Measurements from ENCODE around the gene POLR2H. TPM values are rescaled to one million over a fixed set of nuclear protein-coding genes. Genes with fewer than 3 reads are reported as not detected.

The POLR2H gene
- total and polyA plus RNA-seq, 4 donors, result 46.4 to 139 (median 82.4) TPM

- H3K36me3 ChIP-seq (ENCODE audit: control insufficient read depth in 4 of 4, insufficient read depth in 4 of 4, low read length in 4 of 4), result peaks cover 6 to 21% (median 14%) of the 10 kb centered on the region in 4 donors
- ATAC-seq (ENCODE audit: insufficient read depth, low FRiP score) (no peak), DNase-seq (no peak)
- WGBS, 2 donors, result 94 to 95% methylated on average over 20 of the region's 20 CpGs
- TF ChIP-seq CTCF (IDR thresholded peaks at IDR 0.05; ENCODE audit: control extremely low read depth, extremely low read depth), result no peak
- no peaks in the 10 kb centered on the region for H3K9me3 ChIP-seq (ENCODE audit: control insufficient read depth in 4 of 4, insufficient read depth in 3 of 4, low read length in 3 of 4)
- no peak overlapping the region for H3K4me3 ChIP-seq
- H3K4me1 ChIP-seq (ENCODE audit: control insufficient read depth in 5 of 5, insufficient read depth in 5 of 5, low read length in 5 of 5), result peaks cover 0 to 38% (median 5%) of the 10 kb centered on the region in 5 donors
- H3K27ac ChIP-seq (ENCODE audit: low read depth in 1 of 2, low read length in 1 of 2), result no peak overlapping the region
- no peaks in the 10 kb centered on the region for H3K27me3 ChIP-seq (ENCODE audit: control insufficient read depth in 3 of 3, insufficient read depth in 3 of 3, low read length in 2 of 3)
- H3K9ac ChIP-seq (ENCODE audit: insufficient read depth in 1 of 2, low read length in 2 of 2), result no peak overlapping the region
These were observed 14.9 kb upstream of the POLR2H start for GRCh38 chr3:184346480-184347190.

- Histone ChIP-seq H3K4me3 (no peak overlapping the region), H3K27ac (ENCODE audit: low read depth in 1 of 2, low read length in 1 of 2) (no peak overlapping the region), H3K9ac (ENCODE audit: insufficient read depth in 1 of 2, low read length in 2 of 2) (peak overlapping the region in 1 of 2 donors; percentile 26), H3K4me1 (ENCODE audit: control insufficient read depth in 5 of 5, insufficient read depth in 5 of 5, low read length in 5 of 5) (peaks cover 0 to 41% (median 4%) of the 10 kb centered on the region in 5 donors), H3K36me3 (ENCODE audit: control insufficient read depth in 4 of 4, insufficient read depth in 4 of 4, low read length in 4 of 4) (peaks cover 5 to 18% (median 12%) of the 10 kb centered on the region in 4 donors), H3K9me3 (ENCODE audit: control insufficient read depth in 4 of 4, insufficient read depth in 3 of 4, low read length in 3 of 4) (no peaks in the 10 kb centered on the region), H3K27me3 (ENCODE audit: control insufficient read depth in 3 of 3, insufficient read depth in 3 of 3, low read length in 2 of 3) (no peaks in the 10 kb centered on the region)
- DNase-seq (peak in 2 of 3 donors; percentile 69 to 82), ATAC-seq (ENCODE audit: insufficient read depth, low FRiP score) (no peak)
- TF ChIP-seq CTCF (IDR thresholded peaks at IDR 0.05; ENCODE audit: control extremely low read depth, extremely low read depth), result no peak
- WGBS, 2 donors, result 69 to 71% methylated on average over 12 of the region's 12 CpGs
These were observed 14.0 kb upstream of the POLR2H start for GRCh38 chr3:184347321-184348056.

- no peak for ATAC-seq (ENCODE audit: insufficient read depth, low FRiP score)
- 87 to 93% methylated on average over 4 of the region's 4 CpGs for WGBS, 2 donors
- TF ChIP-seq CTCF (IDR thresholded peaks at IDR 0.05; ENCODE audit: control extremely low read depth, extremely low read depth), result no peak
- Histone ChIP-seq H3K27ac (ENCODE audit: low read depth in 1 of 2, low read length in 1 of 2) (no peak overlapping the region), H3K36me3 (ENCODE audit: control insufficient read depth in 4 of 4, insufficient read depth in 4 of 4, low read length in 4 of 4) (peaks cover 3 to 13% (median 10%) of the 10 kb centered on the region in 4 donors), H3K9ac (ENCODE audit: insufficient read depth in 1 of 2, low read length in 2 of 2) (no peak overlapping the region), H3K4me3 (no peak overlapping the region), H3K27me3 (ENCODE audit: control insufficient read depth in 3 of 3, insufficient read depth in 3 of 3, low read length in 2 of 3) (no peaks in the 10 kb centered on the region), H3K9me3 (ENCODE audit: control insufficient read depth in 4 of 4, insufficient read depth in 3 of 4, low read length in 3 of 4) (no peaks in the 10 kb centered on the region), H3K4me1 (ENCODE audit: control insufficient read depth in 5 of 5, insufficient read depth in 5 of 5, low read length in 5 of 5) (peaks cover 0 to 41% (median 4%) of the 10 kb centered on the region in 5 donors)
- peak in 1 of 3 donors; percentile 43 for DNase-seq
These were observed 13.5 kb upstream of the POLR2H start for GRCh38 chr3:184348057-184348382.
